ENCODE measurements around the gene SLC6A5.

GRCh38 chr11:20563866-20564265 lies 35.5 kb upstream of the SLC6A5 start:
- no peak for TF ChIP-seq CTCF (IDR thresholded peaks at IDR 0.05)
- no peak for TF ChIP-seq POLR2A (IDR thresholded peaks at IDR 0.05)
